HG02571 (cell line): ENCODE data around the gene C10orf71.

Experiments
- ATAC-seq: cut with Tn5 transposase; IDR thresholded peaks from one replicate; pipeline ENCODE4 v1.9.1; 2021; ENCODE audit warnings: mild to moderate bottlenecking, moderate library complexity; ENCODE audit not compliant: unreplicated experiment

C10orf71 gene

GRCh38 chr10:49356181-49356580, 57.2 kb downstream of the C10orf71 start:
- no peak for ATAC-seq

DNA sequence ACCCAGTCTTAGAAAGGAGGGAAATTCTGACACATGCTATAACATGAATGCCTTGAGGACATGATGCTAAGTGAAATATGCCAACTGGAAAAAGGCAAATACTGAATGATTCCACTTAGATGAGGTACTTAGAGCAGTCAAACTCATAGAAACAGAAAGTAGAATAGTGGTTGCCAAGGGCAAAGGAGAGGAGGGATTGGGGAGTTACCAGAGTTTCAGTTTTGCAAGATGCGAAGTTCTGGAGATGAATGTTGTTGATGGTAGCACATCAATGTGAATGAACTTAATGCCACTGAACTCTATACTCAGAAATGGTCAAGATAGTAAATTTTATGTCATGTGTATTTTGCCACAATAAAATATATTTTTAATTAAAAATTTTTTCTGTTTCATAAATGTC, 58.0 kb downstream of the C10orf71 start:
- ATAC-seq = no peak

DNA sequence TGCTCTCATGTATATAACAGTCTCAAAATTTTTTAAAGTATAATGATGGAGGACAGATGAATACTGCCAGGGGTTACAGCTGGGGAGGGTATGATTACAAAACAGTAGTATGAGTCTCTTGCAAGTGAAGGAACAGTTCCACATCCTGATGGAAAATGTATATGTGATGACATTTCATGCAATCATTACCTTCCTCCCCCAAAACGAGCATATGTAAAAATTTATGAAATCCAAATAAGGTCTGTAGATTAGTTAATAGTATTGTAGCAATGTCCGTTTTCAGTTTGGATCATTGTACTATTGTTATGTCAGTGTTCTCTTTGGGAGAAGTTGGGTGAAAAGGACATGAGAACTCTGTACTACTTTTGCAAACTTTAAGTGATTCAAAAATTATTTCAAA, 58.9 kb downstream of the C10orf71 start:
- ATAC-seq = no peak

DNA sequence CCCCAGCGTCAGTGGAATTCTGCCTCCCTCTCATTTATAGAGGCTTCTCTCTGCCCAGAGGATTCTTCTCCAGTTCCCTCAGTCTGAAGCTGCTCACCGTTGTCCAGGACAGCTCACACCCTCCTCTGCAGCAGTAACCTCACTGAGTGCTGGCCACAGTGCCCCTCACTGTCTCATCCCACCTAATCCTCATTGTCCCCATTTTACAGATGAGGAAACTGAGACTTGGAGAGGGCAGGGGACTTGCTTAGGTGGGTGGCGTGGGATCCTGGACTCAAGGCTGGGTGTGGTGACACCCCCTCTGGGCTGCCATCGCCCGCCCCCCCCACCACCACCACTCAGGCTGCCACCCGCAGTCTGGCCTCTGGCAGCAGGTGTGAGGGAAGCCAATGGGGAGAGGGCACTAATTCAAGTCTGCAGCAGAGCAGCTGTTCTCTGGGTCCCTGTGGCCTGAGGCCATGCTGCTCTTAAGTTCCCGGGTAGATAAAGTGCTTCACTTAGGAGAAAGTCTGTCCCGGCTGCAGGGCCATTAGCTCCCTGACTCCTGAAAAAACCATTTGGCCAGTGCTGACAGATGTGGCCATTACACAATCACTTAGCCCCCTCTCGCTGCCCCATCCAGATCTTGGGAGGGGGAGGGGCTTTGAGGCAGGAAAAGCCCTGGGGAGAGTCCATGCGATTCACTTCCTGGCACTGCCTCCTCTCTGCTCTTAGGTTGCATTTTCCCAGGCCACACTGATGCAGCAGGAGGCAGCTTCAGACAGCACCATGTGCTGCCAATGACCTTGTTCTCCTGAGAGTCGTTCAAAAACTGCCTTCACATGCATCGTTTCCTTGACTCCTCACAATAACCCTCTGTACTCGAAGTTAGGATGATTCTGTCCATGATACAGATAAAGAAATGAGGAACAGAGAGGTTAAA, 60.6 kb downstream of the C10orf71 start:
- no peak for ATAC-seq

DNA sequence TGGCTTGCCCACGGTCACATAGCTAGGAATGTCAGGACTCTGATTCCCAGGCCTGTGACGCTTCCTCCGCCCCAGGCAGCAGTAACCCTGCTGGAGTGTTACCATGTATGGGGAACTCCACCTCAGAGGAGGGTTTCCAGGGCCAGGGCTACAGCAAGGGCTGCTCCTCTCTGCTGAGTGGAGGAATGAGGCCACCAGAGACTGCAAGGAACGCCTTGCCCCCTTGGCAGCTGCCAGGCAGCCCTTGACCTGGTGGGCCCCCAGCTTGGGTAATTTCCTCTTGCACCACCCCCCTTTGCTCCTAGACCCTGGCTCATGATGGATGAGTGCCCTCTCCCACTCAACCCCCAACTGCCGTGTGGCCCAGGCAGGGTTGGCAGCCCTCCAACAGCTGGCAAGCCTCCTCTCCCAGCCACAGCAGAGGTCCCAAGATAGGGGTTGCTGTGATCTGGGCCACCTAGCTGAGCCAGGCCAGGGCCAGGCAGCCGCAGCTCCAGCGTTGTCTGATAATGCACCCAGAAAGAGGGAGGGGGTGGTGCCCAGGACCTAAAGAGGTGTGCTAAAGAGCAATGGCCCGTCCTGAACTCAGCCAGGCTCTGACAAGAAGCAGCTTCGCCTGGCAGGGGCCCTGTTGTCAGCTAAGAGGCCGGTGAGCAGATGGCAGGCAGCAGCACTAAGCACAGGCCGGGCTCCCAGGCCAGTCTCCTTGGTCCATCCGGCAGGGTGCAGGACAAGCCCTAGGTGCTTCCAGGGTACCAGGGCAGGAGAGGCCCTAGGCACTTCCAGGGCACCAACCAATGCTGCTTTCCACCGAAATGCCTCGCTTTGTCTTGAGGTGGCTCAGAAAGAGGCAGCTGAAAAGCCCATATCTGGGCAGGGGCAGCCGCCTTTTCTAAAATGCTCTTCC, 61.6 kb downstream of the C10orf71 start:
- no peak for ATAC-seq

DNA sequence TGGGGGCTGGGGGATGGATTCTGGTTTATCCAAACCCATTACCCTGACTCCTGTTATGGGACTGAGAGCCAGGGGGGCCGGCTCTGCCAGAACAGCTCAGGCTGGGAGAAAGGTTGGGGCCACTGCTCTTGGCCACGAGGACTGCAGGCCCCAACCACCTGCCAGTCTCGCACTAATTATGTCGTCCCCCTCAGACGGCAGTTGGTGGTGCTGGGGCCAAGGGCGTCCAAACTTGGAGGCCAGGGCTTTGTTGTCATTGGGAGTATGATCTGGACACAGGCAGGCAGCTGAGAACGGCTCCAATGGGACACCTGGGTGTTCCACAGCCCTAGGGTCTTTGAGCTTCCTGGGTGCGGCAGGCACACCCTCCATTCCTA, 62.2 kb downstream of the C10orf71 start:
- ATAC-seq = no peak

- no peak for ATAC-seq
Observed at GRCh38 chr10:49361735-49362568, 63.0 kb downstream of the C10orf71 start.

- ATAC-seq = peak; percentile 76
Observed at GRCh38 chr10:49362596-49363260, 63.8 kb downstream of the C10orf71 start.

GRCh38 chr10:49363309-49364031, 64.5 kb downstream of the C10orf71 start:
- no peak for ATAC-seq

DNA sequence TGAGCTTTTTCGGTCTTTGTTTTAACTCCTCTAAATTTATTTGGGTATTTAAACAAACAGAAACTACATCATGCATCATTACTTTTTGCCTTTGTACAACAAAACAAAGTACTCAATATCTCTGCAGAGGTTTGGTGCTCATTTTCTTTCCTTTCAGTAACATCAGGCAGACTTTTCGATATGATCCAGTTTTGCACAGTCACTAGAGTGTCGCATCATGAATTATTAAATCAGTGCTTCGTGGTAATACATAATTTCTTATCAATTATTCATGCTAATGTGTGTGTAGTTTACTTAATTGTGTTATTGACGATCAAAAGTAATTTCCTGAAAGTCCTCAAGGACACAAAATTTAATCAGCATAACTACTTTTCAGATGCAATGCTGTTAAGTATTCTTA, 65.1 kb downstream of the C10orf71 start:
- no peak for ATAC-seq

DNA sequence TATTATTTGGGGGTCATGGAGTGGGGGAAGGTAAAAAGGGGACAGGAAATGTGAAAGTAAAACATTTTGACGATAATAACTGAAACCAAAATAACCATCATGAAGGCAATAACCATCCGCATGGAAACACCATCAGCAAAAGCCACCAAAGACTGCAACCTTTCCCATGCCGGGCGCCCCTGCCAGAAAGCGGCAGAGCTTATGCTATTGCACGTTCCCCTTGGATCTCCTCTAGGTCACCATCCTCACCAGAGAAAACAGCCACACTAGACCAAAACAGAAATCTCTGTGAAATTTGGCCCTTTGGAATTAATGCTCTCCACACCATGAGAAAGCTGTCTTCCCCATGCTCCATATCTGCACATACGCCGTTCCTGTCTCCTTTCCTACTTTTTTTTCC, 65.8 kb downstream of the C10orf71 start:
- ATAC-seq = no peak

GRCh38 chr10:49365275-49365674, 66.3 kb downstream of the C10orf71 start:
- ATAC-seq = no peak

- ATAC-seq = no peak
Observed at GRCh38 chr10:49365675-49366415, 66.9 kb downstream of the C10orf71 start.

GRCh38 chr10:49366460-49366859, 67.5 kb downstream of the C10orf71 start:
- no peak for ATAC-seq

GRCh38 chr10:49367600-49367999, 68.6 kb downstream of the C10orf71 start:
- no peak for ATAC-seq

DNA sequence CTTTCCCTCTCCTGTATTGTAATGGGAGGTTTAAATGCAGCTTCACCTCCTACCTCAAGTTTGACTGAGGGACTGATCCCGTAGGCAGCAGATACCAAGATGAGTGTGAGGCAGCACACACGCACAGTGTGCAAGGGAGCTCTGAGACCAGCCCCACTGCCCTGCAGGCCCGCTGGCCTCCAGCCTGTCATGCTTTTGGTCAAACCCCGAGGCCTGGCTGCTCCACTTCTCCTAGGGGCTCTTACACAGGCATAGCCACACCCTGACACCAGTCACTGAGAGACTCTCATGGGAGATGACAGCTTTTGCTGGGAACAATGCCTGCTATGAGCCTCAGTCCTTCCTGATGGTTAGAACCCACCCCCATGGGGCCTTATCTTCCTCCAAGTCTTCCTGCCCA, 69.3 kb downstream of the C10orf71 start:
- ATAC-seq = no peak

DNA sequence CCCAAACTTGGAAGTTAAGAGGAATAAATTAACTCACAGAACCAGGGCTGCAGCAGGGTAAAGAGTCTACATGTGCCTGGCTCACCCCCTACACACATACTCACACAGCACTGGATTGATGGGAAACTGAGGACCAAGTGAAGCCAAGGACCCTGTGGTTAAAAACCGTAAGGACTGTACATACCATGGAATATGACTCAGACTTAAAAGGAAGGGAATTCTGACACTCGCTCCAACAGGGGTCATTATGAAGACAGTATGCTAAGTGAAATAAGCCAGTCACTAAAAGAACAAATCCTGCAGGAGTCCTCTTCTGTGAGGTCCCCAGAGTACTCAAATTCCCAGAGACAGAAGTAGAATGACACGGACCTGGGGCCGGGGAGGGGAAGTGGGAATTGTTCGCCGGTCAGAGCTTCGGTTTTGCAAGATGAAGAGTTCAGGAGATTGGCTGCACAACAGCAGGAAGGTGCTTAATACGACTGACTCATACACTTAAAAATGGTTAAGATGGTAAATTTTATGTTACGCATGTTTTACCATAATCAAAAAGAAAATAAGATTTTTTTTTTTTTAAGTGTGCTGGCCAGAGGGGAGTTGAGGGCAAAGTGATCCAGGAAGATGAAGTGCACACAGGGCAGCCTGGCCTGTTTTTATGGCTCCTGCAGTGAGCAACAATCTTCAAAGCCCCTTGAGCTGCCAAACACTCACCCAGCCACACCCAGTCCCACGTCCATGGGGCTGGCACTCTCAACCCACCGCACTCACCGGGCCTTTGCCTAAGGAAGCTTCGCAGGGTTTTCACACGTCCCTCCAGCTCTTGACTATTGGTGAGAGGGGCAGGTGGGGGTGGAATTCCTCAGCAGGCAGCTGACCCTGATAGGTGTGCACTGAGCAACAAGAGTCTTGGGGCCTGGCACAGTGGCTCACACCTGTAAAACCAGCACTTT, 70.5 kb downstream of the C10orf71 start:
- ATAC-seq = no peak
